ENCODE data around the gene DNAJC21. TPM values are rescaled to one million over a fixed set of nuclear protein-coding genes. Genes with fewer than 3 reads are reported as not detected.

DNAJC21 gene
- total RNA-seq, 1 donor from 2014 or later = 55.5 TPM

- H3K9me3 ChIP-seq (replicated peaks) = peaks cover 4% of the 10 kb centered on the region
- intact Hi-C loops (cut with micrococcal nuclease) = no loop called here
- no peak overlapping the region for H3K4me3 ChIP-seq
- H3K27ac ChIP-seq (replicated peaks) = no peak overlapping the region
- TF ChIP-seq, protein P1, sequence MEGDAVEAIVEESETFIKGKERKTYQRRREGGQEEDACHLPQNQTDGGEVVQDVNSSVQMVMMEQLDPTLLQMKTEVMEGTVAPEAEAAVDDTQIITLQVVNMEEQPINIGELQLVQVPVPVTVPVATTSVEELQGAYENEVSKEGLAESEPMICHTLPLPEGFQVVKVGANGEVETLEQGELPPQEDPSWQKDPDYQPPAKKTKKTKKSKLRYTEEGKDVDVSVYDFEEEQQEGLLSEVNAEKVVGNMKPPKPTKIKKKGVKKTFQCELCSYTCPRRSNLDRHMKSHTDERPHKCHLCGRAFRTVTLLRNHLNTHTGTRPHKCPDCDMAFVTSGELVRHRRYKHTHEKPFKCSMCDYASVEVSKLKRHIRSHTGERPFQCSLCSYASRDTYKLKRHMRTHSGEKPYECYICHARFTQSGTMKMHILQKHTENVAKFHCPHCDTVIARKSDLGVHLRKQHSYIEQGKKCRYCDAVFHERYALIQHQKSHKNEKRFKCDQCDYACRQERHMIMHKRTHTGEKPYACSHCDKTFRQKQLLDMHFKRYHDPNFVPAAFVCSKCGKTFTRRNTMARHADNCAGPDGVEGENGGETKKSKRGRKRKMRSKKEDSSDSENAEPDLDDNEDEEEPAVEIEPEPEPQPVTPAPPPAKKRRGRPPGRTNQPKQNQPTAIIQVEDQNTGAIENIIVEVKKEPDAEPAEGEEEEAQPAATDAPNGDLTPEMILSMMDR (IDR thresholded peaks at IDR 0.05; ENCODE audit: borderline replicate concordance) = no peak
- peaks cover 5% of the 10 kb centered on the region for H3K27me3 ChIP-seq (ENCODE audit: low read depth)
- no peaks in the 10 kb centered on the region for H3K4me1 ChIP-seq
- H3K36me3 ChIP-seq = no peaks in the 10 kb centered on the region
- no peak for DNase-seq
Measured at GRCh38 chr5:34977934-34978613, 48.7 kb downstream of the DNAJC21 start.

GRCh38 chr5:34978681-34979080 lies 49.3 kb downstream of the DNAJC21 start:
- Histone ChIP-seq H3K27ac (replicated peaks) (no peak overlapping the region), H3K4me3 (no peak overlapping the region), H3K36me3 (no peaks in the 10 kb centered on the region), H3K27me3 (ENCODE audit: low read depth) (peaks cover 5% of the 10 kb centered on the region), H3K9me3 (replicated peaks) (peaks cover 4% of the 10 kb centered on the region), H3K4me1 (no peaks in the 10 kb centered on the region)
- no peak for DNase-seq
- intact Hi-C loops (cut with micrococcal nuclease) = no loop called here
- TF ChIP-seq, protein P1 (IDR thresholded peaks at IDR 0.05; ENCODE audit: borderline replicate concordance) = no peak

- intact Hi-C loops (cut with micrococcal nuclease) = no loop called here
- Histone ChIP-seq H3K36me3 (no peaks in the 10 kb centered on the region), H3K4me3 (no peak overlapping the region), H3K27ac (replicated peaks) (no peak overlapping the region), H3K4me1 (no peaks in the 10 kb centered on the region), H3K27me3 (ENCODE audit: low read depth) (peaks cover 10% of the 10 kb centered on the region), H3K9me3 (replicated peaks) (peaks cover 35% of the 10 kb centered on the region)
- TF ChIP-seq, protein P1 (IDR thresholded peaks at IDR 0.05; ENCODE audit: borderline replicate concordance) = no peak
- DNase-seq = no peak
Measured at GRCh38 chr5:34982823-34983222, 53.5 kb downstream of the DNAJC21 start.

GRCh38 chr5:34986965-34987364 lies 57.6 kb downstream of the DNAJC21 start:
- no peaks in the 10 kb centered on the region for H3K4me1 ChIP-seq
- TF ChIP-seq, protein P1 (IDR thresholded peaks at IDR 0.05; ENCODE audit: borderline replicate concordance) = no peak
- no peak for DNase-seq
- H3K9me3 ChIP-seq (replicated peaks) = peaks cover 34% of the 10 kb centered on the region
- H3K4me3 ChIP-seq = no peak overlapping the region
- no peak overlapping the region for H3K27ac ChIP-seq (replicated peaks)
- peaks cover 40% of the 10 kb centered on the region for H3K27me3 ChIP-seq (ENCODE audit: low read depth)
- intact Hi-C loops (cut with micrococcal nuclease) = no loop called here
- H3K36me3 ChIP-seq = no peaks in the 10 kb centered on the region

DNA sequence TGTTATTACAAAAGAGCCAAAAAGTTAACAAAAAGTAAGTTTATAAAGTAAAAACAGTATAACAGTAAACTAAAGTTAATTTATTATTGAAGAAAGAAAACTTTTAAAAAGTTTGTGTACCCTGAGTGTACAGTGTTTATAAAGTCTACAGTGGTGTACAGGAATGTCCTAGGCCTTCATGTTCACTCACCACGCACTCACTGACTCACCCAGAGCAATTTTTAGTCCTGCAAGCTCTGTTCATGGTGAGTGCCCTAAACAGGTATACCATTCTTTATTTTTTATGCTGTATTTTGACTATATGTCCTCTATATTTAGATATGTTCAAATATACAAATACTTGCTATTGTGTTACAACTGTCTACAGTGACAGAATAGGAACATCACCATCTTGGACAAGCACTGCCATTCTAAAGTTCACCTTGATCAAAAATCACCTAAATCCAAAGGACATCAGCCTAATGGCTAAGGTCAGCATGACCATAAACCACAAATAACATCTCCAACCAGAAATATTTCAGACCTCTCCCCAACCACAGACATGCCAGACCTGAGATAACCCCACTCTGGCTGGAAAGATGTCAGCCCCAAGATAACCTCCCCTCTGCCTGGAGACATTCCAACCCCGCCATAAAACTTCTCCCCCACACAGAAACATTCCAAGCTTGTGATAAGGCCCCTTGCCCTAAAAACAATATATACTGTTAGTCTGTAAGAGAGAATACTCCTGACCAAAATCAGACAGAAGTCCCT lies 62.3 kb downstream of the DNAJC21 start:
- intact Hi-C loops (cut with micrococcal nuclease) = no loop called here
- Histone ChIP-seq H3K4me1 (no peaks in the 10 kb centered on the region), H3K27me3 (ENCODE audit: low read depth) (peaks cover 66% of the 10 kb centered on the region), H3K4me3 (no peak overlapping the region), H3K36me3 (no peaks in the 10 kb centered on the region), H3K27ac (replicated peaks) (no peak overlapping the region), H3K9me3 (replicated peaks) (peaks cover 7% of the 10 kb centered on the region)
- TF ChIP-seq, protein P1 (IDR thresholded peaks at IDR 0.05; ENCODE audit: borderline replicate concordance) = no peak
- no peak for DNase-seq

All from left ventricle myocardium inferior (tissue), 1 donor.